Trophoblast cell (in vitro differentiated cells and primary cell): Measurements from ENCODE around the gene VILL.
A peak's percentile ranks its signal among the peaks of the same experiment; 100 is the strongest.

ENCODE experiments used
- DNase-seq, 2 donors: peaks; one replicate each; pipeline ENCODE4 v3.0.0-alpha.2; 2016
- H2AFZ ChIP-seq: 2 replicates; pipeline ENCODE4 v1.6.1; 2013; ENCODE audit warnings: low read length, moderate library complexity, mild to moderate bottlenecking; ENCODE audit not compliant: insufficient read depth, poor library complexity
- H2AK5ac ChIP-seq: 2 replicates; pipeline ENCODE4 v1.6.1; 2013; ENCODE audit warnings: mild to moderate bottlenecking, low read length
- H2BK120ac ChIP-seq: 2 replicates; pipeline ENCODE4 v1.6.1; 2013; ENCODE audit warnings: low read length, mild to moderate bottlenecking, moderate library complexity; ENCODE audit not compliant: insufficient read depth, poor library complexity
- H2BK12ac ChIP-seq: 2 replicates; pipeline ENCODE4 v1.6.1; 2013; ENCODE audit warnings: mild to moderate bottlenecking, low read length, moderate library complexity
- H2BK5ac ChIP-seq: 2 replicates; pipeline ENCODE4 v1.6.1; 2013; ENCODE audit warnings: low read length, low read depth, moderate library complexity, mild to moderate bottlenecking; ENCODE audit not compliant: poor library complexity
- H3K14ac ChIP-seq: 2 replicates; pipeline ENCODE4 v1.6.1; 2013; ENCODE audit warnings: mild to moderate bottlenecking, low read length
- H3K18ac ChIP-seq: 2 replicates; pipeline ENCODE4 v1.6.1; 2013; ENCODE audit warnings: mild to moderate bottlenecking, low read length
- H3K23ac ChIP-seq: 2 replicates; pipeline ENCODE4 v1.6.1; 2013; ENCODE audit warnings: low read length
- H3K27ac ChIP-seq: 2 replicates; pipeline ENCODE4 v1.5.1; 2013; ENCODE audit warnings: low read depth, mild to moderate bottlenecking, inconsistent platforms, low read length, moderate library complexity
- H3K27me3 ChIP-seq: 2 replicates; pipeline ENCODE4 v1.6.1; 2013; ENCODE audit warnings: inconsistent platforms, mild to moderate bottlenecking, low read length, moderate library complexity; ENCODE audit not compliant: insufficient read depth
- H3K36me3 ChIP-seq, 2 experiments: 1 replicate in 1 of 2; 2 replicates in 1 of 2; pipeline ENCODE4 v1.6.1; 2013; ENCODE audit warnings: low read length in 2 of 2, mild to moderate bottlenecking in 2 of 2, moderate library complexity in 1 of 2; ENCODE audit not compliant: insufficient read depth in 2 of 2, control insufficient read depth in 1 of 2
- H3K4ac ChIP-seq: 2 replicates; pipeline ENCODE4 v1.6.1; 2013; ENCODE audit warnings: low read depth, mild to moderate bottlenecking, low read length, moderate library complexity
- H3K4me1 ChIP-seq, 2 experiments: 1 replicate in 1 of 2; 2 replicates in 1 of 2; pipeline ENCODE4 v1.6.1; 2013; ENCODE audit warnings: low read length in 2 of 2, mild to moderate bottlenecking in 2 of 2, moderate library complexity in 1 of 2; ENCODE audit not compliant: insufficient read depth in 2 of 2, control insufficient read depth in 1 of 2
- H3K4me2 ChIP-seq: 2 replicates; pipeline ENCODE4 v1.6.1; 2013; ENCODE audit warnings: inconsistent platforms, mild to moderate bottlenecking, low read length, moderate library complexity
- H3K4me3 ChIP-seq: 2 replicates; pipeline ENCODE4 v1.5.1; 2013; ENCODE audit warnings: mild to moderate bottlenecking, low read depth, low read length, inconsistent platforms
- H3K79me1 ChIP-seq: one replicate; pipeline ENCODE4 v1.6.1; 2013; ENCODE audit warnings: low read length
- H3K79me2 ChIP-seq: 2 replicates; pipeline ENCODE4 v1.6.1; 2013; ENCODE audit warnings: low read length, mild to moderate bottlenecking; ENCODE audit not compliant: control insufficient read depth, insufficient read depth, poor library complexity
- H3K9ac ChIP-seq: 2 replicates; pipeline ENCODE4 v1.6.1; 2013; ENCODE audit warnings: mild to moderate bottlenecking, low read length
- H3K9me3 ChIP-seq: 2 replicates; pipeline ENCODE4 v1.6.1; 2013; ENCODE audit warnings: low read depth, mild to moderate bottlenecking, control low read depth, inconsistent platforms, low read length; ENCODE audit not compliant: insufficient read depth
- H4K12ac ChIP-seq: 2 replicates; pipeline ENCODE4 v1.6.1; 2013; ENCODE audit warnings: low read depth, mild to moderate bottlenecking, low read length, moderate library complexity
- H4K8ac ChIP-seq: 2 replicates; pipeline ENCODE4 v1.6.1; 2013; ENCODE audit warnings: low read depth, mild to moderate bottlenecking, low read length, moderate library complexity
- H4K91ac ChIP-seq: one replicate; pipeline ENCODE4 v1.6.1; 2013; ENCODE audit warnings: low read depth, mild to moderate bottlenecking, low read length, moderate library complexity
- WGBS: extraction: QIAGEN DNeasy Blood & Tissue Kit; methylation state at CpG from one replicate; pipeline ENCODE4 v1.1.7; 2013; ENCODE audit warnings: missing lambda C conversion rate; ENCODE audit not compliant: insufficient read length, insufficient coverage; ENCODE audit errors: extremely low coverage; 5-methylcytosine and 5-hydroxymethylcytosine counted together

Gene VILL

DNA sequence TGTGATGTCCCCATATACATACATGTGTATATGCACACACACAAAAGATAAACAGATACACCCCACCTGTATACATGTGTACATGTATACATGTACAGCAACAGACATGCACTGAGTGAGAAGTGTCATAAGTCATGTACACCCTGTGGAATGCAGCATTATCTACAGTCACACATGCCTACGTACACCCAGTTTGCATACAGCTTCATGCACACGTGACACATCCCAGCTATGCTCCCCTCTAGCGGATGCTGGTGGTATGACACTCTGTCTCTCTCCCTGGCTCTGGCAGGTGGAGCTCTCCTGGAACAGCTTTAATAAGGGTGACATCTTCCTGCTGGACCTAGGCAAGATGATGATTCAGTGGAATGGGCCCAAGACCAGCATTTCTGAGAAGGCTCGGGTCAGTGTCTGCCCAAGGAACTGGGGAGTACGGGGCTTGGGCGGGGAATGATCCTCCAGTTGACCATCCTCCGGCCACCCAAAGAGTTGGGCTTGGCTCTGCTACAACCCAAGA lies 6.3 kb downstream of the VILL start:
- Histone ChIP-seq H3K4me2 (no peak overlapping the region), H3K9ac (no peak overlapping the region), H3K23ac (no peak overlapping the region), H3K27ac (no peak overlapping the region), H3K36me3 (peaks cover 2 to 3% of the 10 kb centered on the region in 2 experiments), H3K4me3 (no peak overlapping the region), H3K4ac (no peak overlapping the region), H4K12ac (no peak overlapping the region), H3K4me1 (peaks cover 9 to 19% of the 10 kb centered on the region in 2 experiments), H3K14ac (no peak overlapping the region), H2AK5ac (no peak overlapping the region), H2AFZ (no peak overlapping the region), H3K18ac (no peak overlapping the region), H3K27me3 (no peaks in the 10 kb centered on the region), H2BK12ac (no peak overlapping the region), H4K8ac (no peak overlapping the region), H4K91ac (no peak overlapping the region), H3K79me2 (peaks cover 6% of the 10 kb centered on the region), H2BK120ac (no peak overlapping the region), H2BK5ac (no peak overlapping the region), H3K79me1 (peaks cover 12% of the 10 kb centered on the region), H3K9me3 (peaks cover 3% of the 10 kb centered on the region)
- peak; percentile 89 to 96 for DNase-seq
- no CpG with 5 or more reads among the region's 7 CpGs for WGBS

DNA sequence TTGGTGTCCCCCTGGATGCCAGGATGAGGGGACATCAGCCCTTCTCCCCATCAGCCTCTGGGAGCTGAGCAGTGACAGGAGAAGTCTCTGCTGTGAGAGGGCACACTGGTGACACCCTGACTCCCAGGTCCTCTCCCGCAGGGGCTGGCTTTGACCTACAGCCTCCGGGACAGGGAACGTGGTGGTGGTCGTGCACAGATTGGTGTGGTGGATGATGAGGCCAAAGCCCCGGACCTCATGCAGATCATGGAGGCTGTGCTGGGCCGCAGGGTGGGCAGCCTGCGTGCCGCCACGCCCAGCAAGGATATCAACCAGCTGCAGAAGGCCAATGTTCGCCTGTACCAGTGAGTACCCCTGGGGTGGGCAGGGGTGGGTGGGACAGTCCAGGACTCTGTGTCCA lies 6.8 kb downstream of the VILL start:
- H3K14ac ChIP-seq: no peak overlapping the region
- H2BK12ac ChIP-seq: no peak overlapping the region
- peaks cover 3% of the 10 kb centered on the region for H3K9me3 ChIP-seq
- no peak overlapping the region for H4K8ac ChIP-seq
- no peak overlapping the region for H2BK5ac ChIP-seq
- no peak overlapping the region for H2AK5ac ChIP-seq
- H2AFZ ChIP-seq: no peak overlapping the region
- no peak overlapping the region for H4K12ac ChIP-seq
- H3K23ac ChIP-seq: no peak overlapping the region
- no peak overlapping the region for H3K4me3 ChIP-seq
- H3K18ac ChIP-seq: no peak overlapping the region
- H3K79me2 ChIP-seq: peaks cover 6% of the 10 kb centered on the region
- WGBS: no CpG with 5 or more reads among the region's 10 CpGs
- no peak overlapping the region for H2BK120ac ChIP-seq
- no peak overlapping the region for H3K4ac ChIP-seq
- H3K27ac ChIP-seq: no peak overlapping the region
- peaks cover 2 to 3% of the 10 kb centered on the region in 2 experiments for H3K36me3 ChIP-seq
- H4K91ac ChIP-seq: no peak overlapping the region
- no peak for DNase-seq
- H3K79me1 ChIP-seq: peaks cover 12% of the 10 kb centered on the region
- no peak overlapping the region for H3K9ac ChIP-seq
- no peaks in the 10 kb centered on the region for H3K27me3 ChIP-seq
- no peak overlapping the region for H3K4me2 ChIP-seq
- peaks cover 9 to 19% of the 10 kb centered on the region in 2 experiments for H3K4me1 ChIP-seq

DNA sequence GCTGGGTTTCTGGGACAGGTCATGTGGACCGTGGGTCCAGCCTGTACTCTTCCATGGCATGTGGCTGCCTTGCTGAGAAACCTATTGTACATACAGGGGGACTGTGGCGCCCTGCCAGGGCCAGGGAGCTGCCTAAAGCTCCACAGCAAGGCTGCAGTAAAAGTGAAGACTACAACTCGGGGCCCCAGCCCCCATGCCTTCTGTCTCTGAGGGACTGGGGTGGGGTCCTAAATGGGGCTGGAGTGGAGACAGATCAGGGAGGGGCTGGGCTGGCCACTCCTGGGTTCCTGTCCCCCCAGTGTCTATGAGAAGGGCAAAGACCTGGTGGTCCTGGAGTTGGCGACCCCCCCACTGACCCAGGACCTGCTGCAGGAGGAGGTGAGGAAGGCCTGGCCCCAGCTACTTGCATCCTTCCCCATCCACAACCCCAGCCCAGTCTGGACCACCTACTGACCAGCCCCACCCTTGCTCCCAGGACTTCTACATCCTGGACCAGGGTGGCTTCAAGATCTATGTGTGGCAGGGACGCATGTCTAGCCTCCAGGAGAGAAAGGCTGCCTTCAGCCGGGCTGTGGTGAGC lies 7.3 kb downstream of the VILL start:
- Histone ChIP-seq H3K4me2 (no peak overlapping the region), H3K27ac (no peak overlapping the region), H4K8ac (no peak overlapping the region), H3K9me3 (peaks cover 3% of the 10 kb centered on the region), H3K14ac (no peak overlapping the region), H4K12ac (no peak overlapping the region), H3K4me3 (no peak overlapping the region), H3K79me2 (peaks cover 6% of the 10 kb centered on the region), H2BK120ac (no peak overlapping the region), H3K79me1 (peaks cover 12% of the 10 kb centered on the region), H3K18ac (no peak overlapping the region), H3K27me3 (no peaks in the 10 kb centered on the region), H3K23ac (no peak overlapping the region), H2BK12ac (no peak overlapping the region), H2AK5ac (no peak overlapping the region), H3K4ac (no peak overlapping the region), H2AFZ (peak overlapping the region; percentile 90), H3K36me3 (peaks cover 2 to 3% of the 10 kb centered on the region in 2 experiments), H4K91ac (no peak overlapping the region), H3K4me1 (peaks cover 9 to 19% of the 10 kb centered on the region in 2 experiments), H2BK5ac (no peak overlapping the region), H3K9ac (no peak overlapping the region)
- WGBS: no CpG with 5 or more reads among the region's 6 CpGs
- DNase-seq: no peak

DNA sequence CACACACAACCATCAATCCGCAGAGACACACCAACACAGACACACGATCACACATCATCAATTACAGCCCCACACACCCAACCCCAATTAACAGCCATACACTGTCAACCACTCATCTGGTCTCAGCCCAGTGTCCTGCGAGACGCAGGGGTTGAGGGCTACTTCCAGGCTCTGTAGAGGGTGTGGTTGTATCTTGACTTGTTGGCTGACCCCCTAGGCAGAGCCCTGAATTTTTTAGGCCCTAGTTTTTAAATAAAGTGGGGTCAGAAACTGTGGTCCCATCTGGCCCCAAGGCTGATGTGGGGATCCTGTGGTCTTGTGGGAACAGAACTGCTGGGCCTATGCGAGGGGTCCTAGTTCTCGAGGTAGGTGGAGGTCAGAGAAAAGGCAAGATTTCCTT lies 9.2 kb downstream of the VILL start:
- H3K36me3 ChIP-seq: peaks cover 2 to 3% of the 10 kb centered on the region in 2 experiments
- no peak overlapping the region for H3K4ac ChIP-seq
- H3K18ac ChIP-seq: no peak overlapping the region
- peaks cover 5 to 13% of the 10 kb centered on the region in 2 experiments for H3K4me1 ChIP-seq
- no peak overlapping the region for H4K12ac ChIP-seq
- whole genome bisulfite sequencing: no CpG with 5 or more reads among the region's 6 CpGs
- DNase-seq: no peak
- no peak overlapping the region for H3K4me2 ChIP-seq
- H3K23ac ChIP-seq: no peak overlapping the region
- no peaks in the 10 kb centered on the region for H3K27me3 ChIP-seq
- peaks cover 3% of the 10 kb centered on the region for H3K9me3 ChIP-seq
- no peak overlapping the region for H2AK5ac ChIP-seq
- H2BK120ac ChIP-seq: no peak overlapping the region
- H3K4me3 ChIP-seq: no peak overlapping the region
- no peak overlapping the region for H2BK12ac ChIP-seq
- H3K14ac ChIP-seq: no peak overlapping the region
- no peak overlapping the region for H2AFZ ChIP-seq
- H4K8ac ChIP-seq: no peak overlapping the region
- H3K79me1 ChIP-seq: peaks cover 7% of the 10 kb centered on the region
- H3K9ac ChIP-seq: no peak overlapping the region
- H3K27ac ChIP-seq: no peak overlapping the region
- no peak overlapping the region for H2BK5ac ChIP-seq
- H3K79me2 ChIP-seq: peaks cover 4% of the 10 kb centered on the region
- no peak overlapping the region for H4K91ac ChIP-seq
